CD1c-positive myeloid dendritic cell (primary cell): ENCODE measurements around the gene ENGASE.

ENCODE experiments used
- DNase-seq: peaks from one replicate; pipeline ENCODE4 v3.0.0-alpha.2; 2016; ENCODE audit errors: extremely low spot score

The ENGASE gene

GRCh38 chr17:79038545-79039135 is 36.0 kb upstream of the ENGASE start:
- peak; percentile 38 for DNase-seq

GRCh38 chr17:79039171-79039570 is 35.5 kb upstream of the ENGASE start:
- DNase-seq, result no peak

DNA sequence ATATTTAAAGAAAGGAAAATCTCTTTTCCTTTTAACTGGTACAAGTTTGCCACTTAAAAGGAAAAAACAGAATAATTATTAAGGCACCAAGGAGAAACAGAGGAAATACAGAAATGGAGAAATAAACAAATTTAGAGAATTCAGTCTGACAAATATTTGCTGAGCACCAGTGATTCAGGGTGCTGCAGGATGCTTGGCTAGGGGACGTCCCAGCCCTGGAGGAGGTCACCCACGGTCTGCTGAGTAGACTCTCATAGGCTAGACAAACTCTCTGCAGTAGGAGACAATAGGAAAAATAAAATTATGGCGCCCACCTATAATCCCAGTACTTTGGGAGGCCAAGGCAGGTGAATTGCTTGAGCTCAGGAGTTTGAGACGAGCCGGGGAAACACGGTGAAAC is 34.7 kb upstream of the ENGASE start:
- no peak for DNase-seq

DNA sequence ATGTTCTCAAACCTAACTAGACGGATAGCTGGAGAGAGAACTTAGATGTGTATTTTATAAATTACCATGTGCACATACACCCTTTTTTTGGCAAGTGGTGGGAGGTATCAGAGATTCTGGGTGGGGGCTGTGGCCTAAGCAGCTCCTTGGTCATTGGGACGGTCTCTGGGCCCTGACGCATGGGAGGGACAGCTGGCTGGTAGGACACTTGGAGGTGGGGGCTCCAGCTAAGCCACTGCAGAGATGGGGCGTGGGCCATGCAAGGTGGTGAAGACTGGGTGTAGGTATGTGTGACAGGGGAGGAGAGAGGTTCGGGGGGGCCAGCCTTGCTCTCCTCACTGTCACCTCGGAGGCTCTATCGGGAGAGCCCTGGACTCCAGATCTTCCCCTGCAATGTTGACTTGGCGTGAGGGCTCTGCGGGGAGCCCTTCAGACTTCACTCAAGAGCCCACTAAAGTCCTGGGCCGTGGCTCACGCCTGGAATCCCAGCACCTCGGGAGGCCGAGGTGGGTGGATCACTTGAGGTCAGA is 33.5 kb upstream of the ENGASE start:
- no peak for DNase-seq

DNA sequence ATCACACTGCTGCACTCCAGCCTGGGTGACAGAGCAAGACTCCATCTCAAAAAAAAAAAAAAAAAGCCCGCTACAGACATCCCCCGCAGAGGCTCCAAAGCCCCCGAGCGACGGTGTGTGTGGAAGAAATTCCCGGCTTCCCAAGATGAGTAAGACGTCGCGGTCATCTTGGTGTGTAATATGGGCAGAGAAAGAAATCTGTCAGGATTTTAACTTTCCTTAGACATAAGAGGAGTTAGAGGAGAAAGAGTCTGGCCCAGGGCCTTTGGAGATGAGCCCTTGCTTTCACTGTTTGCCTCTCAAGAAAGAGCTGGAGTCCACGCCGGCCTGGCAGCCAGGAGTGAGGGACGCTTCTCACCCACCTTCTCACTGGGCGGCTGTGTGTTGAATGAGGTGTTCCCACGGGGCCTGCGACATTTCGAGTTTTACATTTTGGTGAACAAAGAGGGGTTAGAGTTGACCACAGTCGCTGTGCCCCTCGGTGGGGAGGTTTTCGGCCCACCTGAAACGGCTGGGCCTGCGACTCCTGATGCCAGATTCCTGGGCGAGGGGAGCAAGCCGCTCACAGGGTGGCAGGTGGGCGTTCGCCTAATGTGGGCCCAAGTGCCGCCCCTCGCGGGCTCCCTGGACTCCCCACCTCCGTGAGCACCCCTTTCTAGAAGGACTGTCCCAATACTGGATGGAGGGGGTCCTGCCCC is 32.8 kb upstream of the ENGASE start:
- DNase-seq, result no peak

GRCh38 chr17:79042421-79043190 is 32.0 kb upstream of the ENGASE start:
- DNase-seq, result peak; percentile 58

DNA sequence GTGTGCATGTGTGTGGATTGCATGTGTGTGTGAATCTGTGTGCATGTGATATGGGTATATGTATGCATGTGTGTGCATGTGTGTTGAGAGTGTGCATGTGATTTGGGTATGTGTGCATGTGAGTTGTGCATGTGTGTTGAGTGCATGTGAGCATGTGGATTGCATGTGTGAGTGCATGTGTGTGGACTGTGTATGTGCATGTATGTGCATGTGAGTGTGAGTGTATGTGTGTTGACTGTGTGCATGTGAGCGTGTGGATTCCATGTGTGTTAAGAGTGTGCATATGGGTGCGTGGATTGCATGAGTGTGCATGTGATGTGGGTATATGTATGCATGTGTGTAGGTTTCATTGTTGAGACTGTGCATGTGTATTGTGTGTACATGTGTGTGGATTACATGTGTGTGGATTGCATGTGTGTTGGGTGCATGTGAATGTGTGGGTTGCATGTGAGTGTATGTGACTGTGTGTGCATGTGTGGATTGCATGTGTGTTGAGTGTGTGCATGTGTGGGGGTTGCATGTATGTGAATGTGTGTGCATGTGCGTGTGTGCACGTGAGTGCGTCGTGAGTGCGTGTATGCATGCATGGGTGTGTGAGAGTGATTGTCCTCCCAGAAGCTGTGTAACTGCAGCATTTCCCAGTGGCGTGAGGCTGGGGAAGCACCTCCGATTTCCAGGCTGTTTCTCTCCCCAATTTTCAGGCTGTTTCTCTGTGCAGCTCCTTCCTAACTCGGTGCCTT is 31.3 kb upstream of the ENGASE start:
- DNase-seq, result no peak

DNA sequence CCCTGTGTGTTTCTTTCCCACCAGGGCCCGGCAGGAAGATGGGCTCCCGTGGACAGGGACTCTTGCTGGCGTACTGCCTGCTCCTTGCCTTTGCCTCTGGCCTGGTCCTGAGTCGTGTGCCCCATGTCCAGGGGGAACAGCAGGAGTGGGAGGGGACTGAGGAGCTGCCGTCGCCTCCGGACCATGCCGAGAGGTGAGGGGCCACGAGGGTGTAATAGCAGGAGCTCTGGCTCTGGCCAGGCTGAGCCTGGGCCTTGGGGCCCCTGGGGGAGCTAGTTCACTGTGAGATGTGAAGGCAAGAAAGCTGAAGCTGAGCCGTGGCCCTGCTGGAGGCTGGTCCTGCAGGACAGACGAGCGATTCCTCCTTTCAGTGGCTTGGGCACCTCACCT is 30.7 kb upstream of the ENGASE start:
- DNase-seq, result no peak

GRCh38 chr17:79044462-79044861 is 30.2 kb upstream of the ENGASE start:
- no peak for DNase-seq

DNA sequence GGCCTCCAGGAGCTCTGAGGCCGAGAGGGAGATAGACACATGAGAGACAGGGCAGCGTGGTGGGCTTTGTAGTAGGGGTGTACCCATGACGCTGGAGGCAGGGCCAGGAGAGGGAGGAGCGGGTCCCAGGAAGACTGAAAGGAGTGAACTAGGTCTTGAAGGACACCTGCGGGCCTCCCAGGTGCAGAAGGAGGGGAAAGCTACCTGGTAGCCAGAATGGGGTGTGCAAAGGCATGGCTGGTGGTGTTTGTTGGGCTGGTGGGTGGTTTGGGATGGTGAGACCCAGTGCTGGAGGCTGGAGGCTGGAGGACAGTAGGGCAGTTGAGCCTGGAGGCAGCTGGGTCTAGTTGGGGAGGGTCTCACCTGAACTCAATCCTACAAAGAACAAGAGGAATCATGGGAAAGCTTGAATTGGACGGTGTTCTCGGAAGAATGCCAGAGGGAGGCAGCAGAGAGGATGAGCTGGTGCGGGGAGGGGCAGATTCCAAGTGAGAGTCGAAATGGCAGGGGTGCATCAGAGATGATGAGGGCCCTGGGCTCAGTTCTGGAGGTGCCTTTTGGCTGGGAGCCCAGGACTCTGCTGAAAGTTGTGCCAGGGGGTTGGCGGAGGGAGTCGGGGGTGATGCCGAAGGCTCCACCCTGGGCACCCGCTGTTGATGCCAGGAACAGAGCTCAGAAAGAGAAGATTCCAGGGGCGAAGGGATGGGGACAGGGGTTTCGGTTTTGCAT is 29.5 kb upstream of the ENGASE start:
- DNase-seq, result no peak

GRCh38 chr17:79045842-79046196 is 28.8 kb upstream of the ENGASE start:
- peak; percentile 73 for DNase-seq

DNA sequence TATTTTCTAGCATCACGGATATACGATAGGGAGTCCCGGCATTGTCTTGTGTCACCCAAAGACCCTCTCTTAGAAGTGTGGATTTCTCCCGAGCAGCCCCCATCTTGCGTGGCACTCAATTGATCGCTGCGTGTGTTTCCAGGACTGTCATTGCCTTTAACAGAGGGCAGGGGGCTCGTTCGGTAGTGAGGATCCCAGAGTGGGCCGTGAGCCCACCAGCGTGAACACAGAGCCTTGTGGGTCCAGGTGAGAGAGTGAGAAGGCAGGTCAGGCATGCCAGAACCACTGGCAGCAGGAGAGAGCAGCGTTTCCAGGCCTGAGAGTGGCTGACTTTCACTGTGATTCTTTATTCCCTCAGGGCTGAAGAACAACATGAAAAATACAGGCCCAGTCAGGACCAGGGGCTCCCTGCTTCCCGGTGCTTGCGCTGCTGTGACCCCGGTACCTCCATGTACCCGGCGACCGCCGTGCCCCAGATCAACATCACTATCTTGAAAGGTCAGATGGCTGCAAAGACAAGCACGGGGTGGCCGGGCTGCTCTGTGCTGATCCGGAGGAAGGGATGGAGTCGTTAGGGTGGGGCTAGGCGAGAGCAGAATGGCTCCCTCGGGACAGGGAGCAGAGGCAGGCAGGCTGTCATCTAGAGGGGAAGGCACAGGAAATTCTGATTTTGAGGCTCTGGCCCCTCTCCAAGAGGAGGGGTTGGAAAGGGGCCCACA is 28.3 kb upstream of the ENGASE start:
- no peak for DNase-seq

DNA sequence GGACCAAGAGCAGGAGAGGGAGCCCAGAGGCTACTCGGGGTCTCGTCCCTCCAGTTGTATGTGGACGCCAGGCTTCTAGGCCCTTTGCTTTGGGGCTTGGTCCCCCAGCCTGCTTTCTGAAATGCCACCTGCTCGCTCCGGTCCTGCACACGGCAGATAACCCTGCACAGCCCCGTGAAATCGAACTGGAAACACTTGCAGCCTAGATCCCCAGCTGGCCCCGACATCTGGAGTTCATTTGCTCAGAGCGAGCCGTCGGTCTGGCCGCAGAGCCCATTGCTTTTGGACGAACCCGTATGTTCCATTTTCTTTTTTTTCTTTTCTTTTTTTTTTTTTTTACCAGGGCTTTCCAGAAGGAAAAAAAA is 27.7 kb upstream of the ENGASE start:
- no peak for DNase-seq

DNA sequence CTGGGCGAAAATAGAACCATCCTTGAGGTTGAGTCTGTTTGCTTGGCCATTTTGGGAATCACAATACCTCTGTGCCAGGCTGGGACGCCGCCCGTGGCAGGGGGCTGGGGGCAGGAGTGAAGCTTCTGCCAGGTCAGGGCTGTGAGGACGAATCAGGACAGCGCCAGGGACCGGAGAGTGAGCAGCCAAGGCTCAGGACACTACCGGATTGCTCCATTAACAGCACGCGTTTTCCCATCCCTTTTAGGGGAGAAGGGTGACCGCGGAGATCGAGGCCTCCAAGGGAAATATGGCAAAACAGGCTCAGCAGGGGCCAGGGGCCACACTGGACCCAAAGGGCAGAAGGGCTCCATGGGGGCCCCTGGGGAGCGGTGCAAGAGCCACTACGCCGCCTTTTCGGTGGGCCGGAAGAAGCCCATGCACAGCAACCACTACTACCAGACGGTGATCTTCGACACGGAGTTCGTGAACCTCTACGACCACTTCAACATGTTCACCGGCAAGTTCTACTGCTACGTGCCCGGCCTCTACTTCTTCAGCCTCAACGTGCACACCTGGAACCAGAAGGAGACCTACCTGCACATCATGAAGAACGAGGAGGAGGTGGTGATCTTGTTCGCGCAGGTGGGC is 27.2 kb upstream of the ENGASE start:
- DNase-seq, result no peak

GRCh38 chr17:79047923-79048825 is 26.4 kb upstream of the ENGASE start:
- no peak for DNase-seq

- no peak for DNase-seq
Observed at GRCh38 chr17:79048826-79049755, 25.5 kb upstream of the ENGASE start.

DNA sequence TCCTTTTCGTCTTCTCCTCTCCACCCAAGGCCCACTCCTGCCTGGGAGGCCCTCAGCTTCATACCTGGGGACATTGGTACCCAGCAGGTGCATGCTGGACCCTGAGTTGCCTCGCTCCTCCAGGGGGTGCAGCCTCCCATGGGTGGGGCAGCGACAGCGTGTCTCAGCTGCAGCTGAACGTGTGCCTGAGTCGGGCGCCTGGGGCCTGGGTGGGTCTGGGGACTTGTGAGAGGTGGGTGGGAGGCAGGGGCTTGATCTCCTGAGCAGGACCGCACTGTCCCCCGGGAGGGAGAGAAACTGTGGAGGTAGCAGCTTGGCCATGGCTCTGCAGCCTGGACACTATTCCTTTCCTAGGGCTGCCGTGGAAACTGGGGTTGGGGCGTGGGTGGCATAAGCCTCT is 24.8 kb upstream of the ENGASE start:
- DNase-seq, result no peak

DNA sequence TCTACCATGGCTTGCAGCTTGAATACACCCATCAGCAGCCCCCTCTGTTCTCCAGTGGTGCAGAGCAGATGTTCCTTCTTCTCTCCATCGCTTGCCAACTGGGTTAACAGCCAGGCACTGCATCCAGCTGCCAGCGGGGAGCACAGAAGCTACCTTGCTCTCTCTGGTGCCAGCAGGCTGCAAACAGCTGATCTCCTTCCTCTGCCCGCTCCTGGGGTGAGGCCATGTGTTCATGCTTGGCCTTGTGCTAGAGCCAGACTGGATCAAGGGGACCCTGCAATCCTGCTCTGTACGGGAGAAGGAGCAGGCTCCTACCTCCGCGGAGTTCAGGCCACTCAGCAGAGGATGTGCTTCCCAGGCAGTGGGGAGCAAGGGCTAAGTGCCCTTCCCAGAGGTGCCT is 24.1 kb upstream of the ENGASE start:
- DNase-seq, result no peak
